PC-9 (cell line): ENCODE measurements around the gene LIX1L. TPM values are rescaled to one million over a fixed set of nuclear protein-coding genes. Genes with fewer than 3 reads are reported as not detected.

Experiments used
- BruUV-seq: library from RNA; stranded (reverse); fragments of 400-500 nt; replicated peaks from 2 replicates; lab custom pipeline; 2021; lab: Mats Ljungman, UMichigan
- CTCF ChIA-PET: fragments of 300-600 bp; sonication (Branson Sonifier 250); formaldehyde crosslinking; loops from one replicate; lab custom pipeline; 2022; ENCODE audit warnings: antibody characterized with exemption; lab: Charles Lee
- POLR2A ChIA-PET: fragments of 300-600 bp; sonication (Branson Sonifier 250); formaldehyde crosslinking; loops from one replicate; lab custom pipeline; 2022; ENCODE audit warnings: antibody characterized with exemption; ENCODE audit not compliant: unreplicated experiment; lab: Charles Lee
- DNase-seq, 2 experiments: peaks; one replicate each; pipeline versions ENCODE4 v3.0.0 to v3.0.0-alpha.2; 2015 to 2022; ENCODE audit warnings: mixed read lengths in 1 of 2
- H2AFZ ChIP-seq: fragments of 200-600 bp; sonication (generic); 2 replicates; pipeline ENCODE4 v1.8.1; 2017; ENCODE audit warnings: antibody characterized with exemption
- H3F3A ChIP-seq: fragments of 200-600 bp; sonication (generic); 2 replicates; pipeline ENCODE4 v1.8.1; 2017; ENCODE audit warnings: antibody characterized with exemption, mild to moderate bottlenecking, low read depth; ENCODE audit not compliant: insufficient read depth
- H3K27ac ChIP-seq: fragments of 200-600 bp; sonication (generic); 2 replicates; pipeline ENCODE4 v1.6.1; 2016; ENCODE audit warnings: mixed run types
- H3K27me3 ChIP-seq: fragments of 200-600 bp; sonication (generic); 2 replicates; pipeline ENCODE4 v1.6.1; 2016; ENCODE audit warnings: low read depth, mixed run types; ENCODE audit not compliant: insufficient read depth
- H3K36me3 ChIP-seq: fragments of 200-600 bp; sonication (generic); 2 replicates; pipeline ENCODE4 v1.6.1; 2016; ENCODE audit warnings: low read depth, mixed run types
- H3K4me1 ChIP-seq: fragments of 200-600 bp; sonication (generic); replicated peaks from 2 replicates; pipeline ENCODE4 v1.6.1; 2016; ENCODE audit warnings: mixed run types; ENCODE audit not compliant: insufficient read depth
- H3K4me2 ChIP-seq: fragments of 200-600 bp; sonication (generic); 2 replicates; pipeline ENCODE4 v1.6.1; 2017; ENCODE audit warnings: mixed run types
- H3K4me3 ChIP-seq: fragments of 200-600 bp; sonication (generic); 2 replicates; pipeline ENCODE4 v1.6.1; 2016; ENCODE audit warnings: mixed run types
- H3K79me2 ChIP-seq: fragments of 200-600 bp; sonication (generic); 2 replicates; pipeline ENCODE4 v1.6.1; 2017; ENCODE audit warnings: low read depth, mixed run types
- H3K9me2 ChIP-seq: fragments of 200-600 bp; sonication (generic); 2 replicates; pipeline ENCODE4 v1.8.1; 2017; ENCODE audit warnings: mild to moderate bottlenecking; ENCODE audit not compliant: insufficient read depth
- H3K9me3 ChIP-seq: fragments of 200-600 bp; sonication (generic); 2 replicates; pipeline ENCODE4 v1.8.1; 2016; ENCODE audit warnings: low read depth; ENCODE audit not compliant: insufficient read depth
- H4K20me1 ChIP-seq: fragments of 200-600 bp; sonication (generic); 2 replicates; pipeline ENCODE4 v1.8.1; 2017; ENCODE audit not compliant: insufficient read depth
- CTCF ChIP-seq: fragments of 200-600 bp; sonication (generic); conservative IDR thresholded peaks from 2 replicates; pipeline ENCODE4 v1.6.1; 2017; ENCODE audit warnings: mixed run types, antibody characterized with exemption, mild to moderate bottlenecking, moderate library complexity
- EZH2 ChIP-seq: fragments of 200-600 bp; sonication (generic); IDR thresholded peaks from 2 replicates; pipeline ENCODE4 v1.8.0; 2017; ENCODE audit warnings: antibody characterized with exemption, low read depth
- intact Hi-C: fragments of 100-400 bp; cut with micrococcal nuclease; formaldehyde crosslinking; loops from one replicate; pipeline ENCODE4 v1.10.0; 2022; ENCODE audit not compliant: unreplicated experiment
- total RNA-seq: library from RNA; stranded (reverse); gene quantifications from 2 replicates; pipeline ENCODE4 v1.2.3, GENCODE V29; 2021

The LIX1L gene
- total RNA-seq, 1 experiment from 2014 or later = 0.48 TPM

- no peak overlapping the region for H3K4me2 ChIP-seq
- H3F3A ChIP-seq = peaks cover 21% of the 10 kb centered on the region
- no peak for TF ChIP-seq EZH2
- no peak for TF ChIP-seq CTCF
- intact Hi-C loops = no loop called here
- ChIA-PET CTCF (no interaction called here), POLR2A (no interaction called here)
- no peak overlapping the region for H3K4me3 ChIP-seq
- H2AFZ ChIP-seq = no peak overlapping the region
- no TSS peak for BruUV-seq
- no peaks in the 10 kb centered on the region for H3K79me2 ChIP-seq
- H3K27me3 ChIP-seq = peaks cover 41% of the 10 kb centered on the region
- H3K27ac ChIP-seq = no peak overlapping the region
- H3K4me1 ChIP-seq = peaks cover 27% of the 10 kb centered on the region
- no peaks in the 10 kb centered on the region for H3K9me2 ChIP-seq
- no peaks in the 10 kb centered on the region for H4K20me1 ChIP-seq
- no peak for DNase-seq
- no peaks in the 10 kb centered on the region for H3K9me3 ChIP-seq
- H3K36me3 ChIP-seq = no peaks in the 10 kb centered on the region
These were observed 2.2 kb upstream of the LIX1L start for GRCh38 chr1:145959957-145960467.

DNA sequence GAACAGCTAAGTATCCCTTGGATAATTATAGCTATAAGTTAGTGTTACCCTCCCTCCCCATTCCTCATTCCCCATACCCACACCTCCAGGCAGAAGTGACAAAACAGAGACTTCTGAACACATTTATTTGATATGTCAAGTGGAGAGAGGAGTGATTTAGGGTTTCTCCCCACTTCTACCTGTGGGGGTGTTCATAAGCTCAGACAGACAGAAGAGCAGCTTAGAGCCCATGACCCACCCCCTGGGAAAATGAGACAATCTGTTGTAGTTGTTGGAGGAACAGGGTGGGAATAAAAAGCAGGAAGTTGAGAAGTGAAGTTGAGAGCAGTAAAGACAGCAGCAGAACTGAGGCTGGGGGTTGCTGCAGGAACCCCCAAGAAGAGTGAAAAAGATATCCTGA lies 1.5 kb upstream of the LIX1L start:
- CTCF ChIA-PET = no interaction called here
- no peaks in the 10 kb centered on the region for H3K9me3 ChIP-seq
- no peak overlapping the region for H3K4me2 ChIP-seq
- intact Hi-C loops = no loop called here
- peaks cover 48% of the 10 kb centered on the region for H3K27me3 ChIP-seq
- H3K4me1 ChIP-seq = peaks cover 27% of the 10 kb centered on the region
- no peak overlapping the region for H3K27ac ChIP-seq
- no peaks in the 10 kb centered on the region for H3K9me2 ChIP-seq
- no peak for TF ChIP-seq CTCF
- TF ChIP-seq EZH2 = no peak
- POLR2A ChIA-PET = no interaction called here
- no peak for DNase-seq
- H3F3A ChIP-seq = peaks cover 21% of the 10 kb centered on the region
- H3K36me3 ChIP-seq = no peaks in the 10 kb centered on the region
- no peak overlapping the region for H3K4me3 ChIP-seq
- BruUV-seq = no TSS peak
- H3K79me2 ChIP-seq = no peaks in the 10 kb centered on the region
- no peak overlapping the region for H2AFZ ChIP-seq
- no peaks in the 10 kb centered on the region for H4K20me1 ChIP-seq

- no peak for DNase-seq
- no peaks in the 10 kb centered on the region for H4K20me1 ChIP-seq
- H3K27ac ChIP-seq = no peak overlapping the region
- intact Hi-C loops = no loop called here
- H3K9me2 ChIP-seq = no peaks in the 10 kb centered on the region
- H3K9me3 ChIP-seq = no peaks in the 10 kb centered on the region
- H3K4me2 ChIP-seq = peak overlapping the region; percentile 82; the same call in 1 of the 2 replicates
- ChIA-PET CTCF (interaction anchor here (0.9 kb wide), 1 partner anchor 31 kb away, joined by 3 read pairs; the partner anchor contains the start of gene RBM8A), POLR2A (no interaction called here)
- H3K4me3 ChIP-seq = no peak overlapping the region
- H2AFZ ChIP-seq = no peak overlapping the region
- H3F3A ChIP-seq = peaks cover 19% of the 10 kb centered on the region
- H3K4me1 ChIP-seq = peaks cover 23% of the 10 kb centered on the region
- no peaks in the 10 kb centered on the region for H3K36me3 ChIP-seq
- H3K79me2 ChIP-seq = no peaks in the 10 kb centered on the region
- TF ChIP-seq CTCF = no peak
- TF ChIP-seq EZH2 = no peak
- BruUV-seq = no TSS peak
- H3K27me3 ChIP-seq = peaks cover 52% of the 10 kb centered on the region
These were observed 917 bp upstream of the LIX1L start for GRCh38 chr1:145958734-145959133.
